NCI-H2107 treated with DMSO at 0.1 percent for 48 hours (cell line): ENCODE measurements around the gene GGT5.
"Not testable (repeated sequence)": the region's sequence is repeated elsewhere in the genome, so short reads cannot be mapped to it uniquely, and the experiment has no call there.

ENCODE experiments used
- DNase-seq: peaks from one replicate; lab custom pipeline; 2025; ENCODE audit not compliant: unreplicated experiment; lab: John Stamatoyannopoulos, UW

Gene GGT5

GRCh38 chr22:24207264-24208011 is 37.4 kb downstream of the GGT5 start:
- no peak for DNase-seq

GRCh38 chr22:24206460-24207263 is 38.2 kb downstream of the GGT5 start:
- not testable (repeated sequence) for DNase-seq

- DNase-seq: no peak
Measured at GRCh38 chr22:24205438-24206195, 39.3 kb downstream of the GGT5 start.

GRCh38 chr22:24203856-24204255 is 41.0 kb downstream of the GGT5 start:
- DNase-seq: not testable (repeated sequence)

- DNase-seq: no peak
Measured at GRCh38 chr22:24201681-24202614, 42.9 kb downstream of the GGT5 start.

- DNase-seq: no peak
Measured at GRCh38 chr22:24200619-24201212, 44.2 kb downstream of the GGT5 start.

GRCh38 chr22:24198682-24199052 is 46.2 kb downstream of the GGT5 start:
- no peak for DNase-seq

- DNase-seq: no peak
Measured at GRCh38 chr22:24191893-24192292, 53.0 kb downstream of the GGT5 start.

GRCh38 chr22:24191381-24191841 is 53.5 kb downstream of the GGT5 start:
- no peak for DNase-seq

GRCh38 chr22:24190596-24191208 is 54.2 kb downstream of the GGT5 start:
- DNase-seq: no peak

GRCh38 chr22:24190159-24190540 is 54.7 kb downstream of the GGT5 start:
- DNase-seq: no peak

GRCh38 chr22:24189249-24190158 is 55.4 kb downstream of the GGT5 start:
- DNase-seq: no peak

GRCh38 chr22:24188705-24189248 is 56.1 kb downstream of the GGT5 start:
- DNase-seq: no peak

GRCh38 chr22:24187731-24188644 is 56.9 kb downstream of the GGT5 start:
- DNase-seq: no peak

GRCh38 chr22:24186892-24187670 is 57.8 kb downstream of the GGT5 start:
- DNase-seq: no peak

- no peak for DNase-seq
Measured at GRCh38 chr22:24186352-24186740, 58.5 kb downstream of the GGT5 start.
